Head of caudate nucleus (tissue), 42 donors: Measurements from ENCODE around the gene MAPK1IP1L.

ENCODE experiments used
- DNase-seq, 42 donors: peaks; one replicate each; pipeline versions ENCODE4 v3.0.0 to v3.0.0-alpha.2; 2020 to 2021; ENCODE audit warnings: mixed read lengths in 7 of 42
- intact Hi-C: fragments of 100-400 bp; cut with DNase I; formaldehyde crosslinking; loops from one replicate; pipeline ENCODE4 v1.15.0; 2022

MAPK1IP1L gene

DNA sequence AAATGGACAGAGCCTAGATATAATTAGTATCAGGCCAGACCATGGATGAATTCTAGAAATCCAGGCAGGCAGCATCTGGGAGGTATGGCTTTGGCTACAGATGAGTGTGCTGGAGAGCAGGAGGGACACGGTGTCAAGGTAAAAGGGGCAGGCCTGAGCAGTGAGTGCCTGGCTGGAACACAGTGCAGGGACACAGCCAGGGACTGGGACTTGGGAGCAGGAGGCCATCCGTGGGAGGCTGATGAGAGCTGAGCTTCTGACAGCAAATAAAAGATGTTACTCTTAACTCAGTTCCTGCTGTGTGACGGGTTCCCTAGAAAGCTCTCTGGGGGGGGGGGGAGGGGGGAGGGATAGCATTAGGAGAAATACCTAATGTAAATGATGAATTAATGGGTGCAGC is 64.0 kb downstream of the MAPK1IP1L start:
- no peak for DNase-seq
- intact Hi-C loops, result no loop called here

GRCh38 chr14:55115861-55116245 is 64.4 kb downstream of the MAPK1IP1L start:
- no peak for DNase-seq
- intact Hi-C loops, result no loop called here

DNA sequence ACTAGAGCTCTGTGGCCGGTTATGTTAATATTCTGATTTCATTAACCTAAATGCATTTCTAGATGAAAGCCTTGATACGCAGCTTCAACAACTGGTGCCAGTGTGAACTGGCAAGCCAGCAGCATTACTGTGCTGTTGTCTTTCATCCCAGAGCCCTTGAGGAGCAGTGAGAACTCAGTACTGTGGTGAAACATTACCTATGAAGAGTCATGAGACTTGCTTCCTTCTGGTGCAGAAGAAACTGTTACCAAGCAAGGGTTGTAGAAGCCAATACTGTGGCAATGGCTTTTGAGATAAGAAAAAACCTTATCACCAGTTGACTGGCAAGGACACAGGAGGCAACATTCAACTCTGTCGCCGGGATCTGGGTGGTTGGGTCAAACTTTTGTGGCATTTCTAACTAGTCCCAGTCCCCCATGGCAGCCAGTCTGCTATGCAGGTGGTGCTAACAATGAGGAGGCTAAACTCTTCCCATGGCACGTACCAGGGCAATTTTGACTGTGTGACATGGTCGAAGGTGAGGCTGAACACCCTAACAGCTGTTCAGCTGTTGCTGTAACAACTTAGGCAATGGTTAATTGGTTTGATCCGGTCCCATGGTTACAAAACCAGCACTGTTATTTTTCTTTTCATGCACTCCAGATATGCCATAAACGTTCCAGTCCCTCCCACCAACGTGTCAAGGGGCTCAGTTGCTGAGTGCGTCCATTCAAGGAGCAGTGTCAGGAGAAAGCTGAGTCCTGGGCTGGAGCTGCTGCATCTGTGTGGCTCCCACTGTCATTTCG is 65.0 kb downstream of the MAPK1IP1L start:
- intact Hi-C loops, result no loop called here
- DNase-seq, result no peak

GRCh38 chr14:55117803-55118441 is 66.5 kb downstream of the MAPK1IP1L start:
- intact Hi-C loops, result no loop called here
- no peak for DNase-seq

- intact Hi-C loops, result no loop called here
- no peak for DNase-seq
These were observed 67.3 kb downstream of the MAPK1IP1L start for GRCh38 chr14:55118761-55119160.
